Activated CD8-positive, alpha-beta memory T cell treated with anti-CD3 and anti-CD28 coated beads for 24 hours (primary cell): ENCODE data around the gene RENBP.

Experiments
- DNase-seq: peaks from one replicate; pipeline ENCODE4 v3.0.0-alpha.2; 2020

RENBP gene

GRCh38 chrX:153953342-153953830 is 8.9 kb upstream of the RENBP start:
- peak; percentile 96 for DNase-seq

GRCh38 chrX:153952373-153953026 is 8.1 kb upstream of the RENBP start:
- DNase-seq: no peak

GRCh38 chrX:153951683-153952372 is 7.4 kb upstream of the RENBP start:
- no peak for DNase-seq

- DNase-seq: no peak
These were observed 5.7 kb upstream of the RENBP start for GRCh38 chrX:153950127-153950526.

GRCh38 chrX:153948847-153949805 is 4.7 kb upstream of the RENBP start:
- no peak for DNase-seq

GRCh38 chrX:153948002-153948466 is 3.6 kb upstream of the RENBP start:
- no peak for DNase-seq

- DNase-seq: peak; percentile 88
These were observed 2.7 kb upstream of the RENBP start for GRCh38 chrX:153947009-153947769.

GRCh38 chrX:153945956-153946943 is 1.8 kb upstream of the RENBP start:
- DNase-seq: no peak

- DNase-seq: no peak
These were observed 332 bp upstream of the RENBP start for GRCh38 chrX:153944800-153945150.

- no peak for DNase-seq
These were observed 2.8 kb downstream of the RENBP start for GRCh38 chrX:153941336-153942252.

- no peak for DNase-seq
These were observed 4.9 kb downstream of the RENBP start for GRCh38 chrX:153939573-153939972.

GRCh38 chrX:153938226-153938786 is 6.1 kb downstream of the RENBP start:
- no peak for DNase-seq

- no peak for DNase-seq
These were observed 7.4 kb downstream of the RENBP start for GRCh38 chrX:153937056-153937455.

- DNase-seq: peak; percentile 81
These were observed 9.1 kb downstream of the RENBP start for GRCh38 chrX:153935326-153935851.

GRCh38 chrX:153934762-153935325 is 9.6 kb downstream of the RENBP start, which contains the start of gene NAA10:
NAA10 (minus strand) TSS chrX:153935037; CDS start chrX:153934904, 133 bp downstream.
- DNase-seq: peak; percentile 85

- DNase-seq: no peak
These were observed 10.2 kb downstream of the RENBP start for GRCh38 chrX:153934148-153934761.

GRCh38 chrX:153933748-153934147 is 10.7 kb downstream of the RENBP start:
- DNase-seq: no peak

GRCh38 chrX:153932220-153932915 is 12.1 kb downstream of the RENBP start:
- no peak for DNase-seq
